ENCODE data around the gene SPEN. TPM values are rescaled to one million over a fixed set of nuclear protein-coding genes. Genes with fewer than 3 reads are reported as not detected.
A peak's percentile ranks its signal among the peaks of the same experiment; 100 is the strongest.

Gene SPEN
- total and polyA plus RNA-seq, 10 of the 15 experiments (the other 5 are each of a cell fraction or from before 2014, with no cell fraction given): 5.2 to 58.7 (median 20.1) TPM

GRCh38 chr1:15810073-15810472, 37.4 kb upstream of the SPEN start:
- Histone ChIP-seq H3K9ac (ENCODE audit: control insufficient read depth, insufficient read depth, low read length) (no peak overlapping the region), H3K4me3 (no peak overlapping the region), H3K4me2 (ENCODE audit: control insufficient read depth, insufficient read depth) (no peak overlapping the region), H3K27ac (ENCODE audit: control insufficient read depth, insufficient read depth) (no peak overlapping the region), H3K4me1 (ENCODE audit: control insufficient read depth, insufficient read depth, low read length) (no peaks in the 10 kb centered on the region), H3K79me2 (ENCODE audit: control insufficient read depth, insufficient read depth, low read length) (no peaks in the 10 kb centered on the region), H2AFZ (ENCODE audit: control insufficient read depth, low read depth, low read length) (no peak overlapping the region), H3K9me3 (replicated peaks; ENCODE audit: control insufficient read depth, insufficient read depth, low read length) (no peaks in the 10 kb centered on the region), H3K27me3 (replicated peaks in 1 of 2; ENCODE audit: control insufficient read depth in 2 of 2, insufficient read depth in 2 of 2, low read length in 1 of 2) (no peaks in the 10 kb centered on the region), H4K20me1 (ENCODE audit: control insufficient read depth, insufficient read depth) (no peaks in the 10 kb centered on the region), H3K36me3 (ENCODE audit: control insufficient read depth in 2 of 2, insufficient read depth in 2 of 2, low read length in 1 of 2) (no peaks in the 10 kb centered on the region)
- FAIRE-seq: no peak
- POLR2A ChIA-PET: interaction anchor here (0.6 kb wide), 1 partner anchor 9 kb away, joined by 4 read pairs; no protein-coding TSS in a partner anchor
- in situ Hi-C loops (cut with MboI) (no loop called here), intact Hi-C loops (cut with micrococcal nuclease; ENCODE audit: unreplicated experiment) (loop anchor here (10.0 kb wide), 1 partner anchor 105 kb away; no protein-coding TSS in a partner anchor)
- SMC1A ChIA-PET (ENCODE audit: uncharacterized antibody, unreplicated experiment): no interaction called here
- 0% methylated on average over 1 of the region's 1 CpG for WGBS (ENCODE audit: insufficient coverage, insufficient replicate concordance, low lambda C conversion rate, missing lambda C conversion rate)
- DNase-seq (ENCODE audit: low read depth, low spot score): no peak
- no peak for TF ChIP-seq RELB (IDR thresholded peaks at IDR 0.05; ENCODE audit: low read depth)
- TF ChIP-seq TBL1XR1 (IDR thresholded peaks at IDR 0.05; ENCODE audit: low read depth, low read length): no peak
- no peak for TF ChIP-seq STAT3 (IDR thresholded peaks at IDR 0.05; ENCODE audit: low read depth, low read length)
- BruUV-seq (replicated peaks): no TSS peak
- RAD21 ChIA-PET (ENCODE audit: unreplicated experiment): no interaction called here
- CTCF ChIA-PET: interaction anchor here (0.8 kb wide), 1 partner anchor 197 kb away, joined by 3 read pairs; no protein-coding TSS in a partner anchor
- no peak for ATAC-seq

GRCh38 chr1:15816674-15817073, 30.8 kb upstream of the SPEN start:
- POLR2A ChIA-PET: interaction anchor here (0.6 to 2.1 kb wide), 5 partner anchors 9 to 191 kb away, joined by 3 to 11 read pairs (median 3); partner anchors contain the start of gene ZBTB17
- in situ Hi-C loops (cut with MboI): no loop called here
- SMC1A ChIA-PET (ENCODE audit: uncharacterized antibody, unreplicated experiment): interaction anchor here (0.8 to 5.5 kb wide), 9 partner anchors 16 to 191 kb away, joined by 3 to 57 read pairs (median 12); no protein-coding TSS in a partner anchor
- H3K79me2 ChIP-seq (ENCODE audit: control insufficient read depth, insufficient read depth, low read length): no peaks in the 10 kb centered on the region
- 21% methylated on average over 5 of the region's 5 CpGs for WGBS (ENCODE audit: insufficient coverage, insufficient replicate concordance, low lambda C conversion rate, missing lambda C conversion rate)
- H3K4me2 ChIP-seq (ENCODE audit: control insufficient read depth, insufficient read depth): no peak overlapping the region
- FAIRE-seq (no peak), ATAC-seq (peak; percentile 29), DNase-seq (ENCODE audit: low read depth, low spot score) (no peak)
- no peak overlapping the region for H3K9ac ChIP-seq (ENCODE audit: control insufficient read depth, insufficient read depth, low read length)
- H3K27ac ChIP-seq (ENCODE audit: control insufficient read depth, insufficient read depth): no peak overlapping the region
- CTCF ChIA-PET: interaction anchor here (1.3 to 4.8 kb wide), 16 partner anchors 14 to 190 kb away, joined by 3 to 54 read pairs (median 17); partner anchors contain the start of genes SPEN and ZBTB17
- no peaks in the 10 kb centered on the region for H3K4me1 ChIP-seq (ENCODE audit: control insufficient read depth, insufficient read depth, low read length)
- no peak overlapping the region for H3K4me3 ChIP-seq
- RAD21 ChIA-PET (ENCODE audit: unreplicated experiment): interaction anchor here (0.7 to 4.1 kb wide), 8 partner anchors 14 to 191 kb away, joined by 3 to 35 read pairs (median 10); no protein-coding TSS in a partner anchor
- BruUV-seq (replicated peaks): no TSS peak
- H4K20me1 ChIP-seq (ENCODE audit: control insufficient read depth, insufficient read depth): no peaks in the 10 kb centered on the region
- H2AFZ ChIP-seq (ENCODE audit: control insufficient read depth, low read depth, low read length): no peak overlapping the region
- H3K9me3 ChIP-seq (replicated peaks; ENCODE audit: control insufficient read depth, insufficient read depth, low read length): no peaks in the 10 kb centered on the region
- H3K36me3 ChIP-seq (ENCODE audit: control insufficient read depth in 2 of 2, insufficient read depth in 2 of 2, low read length in 1 of 2): no peaks in the 10 kb centered on the region
- no peaks in the 10 kb centered on the region for H3K27me3 ChIP-seq (replicated peaks in 1 of 2; ENCODE audit: control insufficient read depth in 2 of 2, insufficient read depth in 2 of 2, low read length in 1 of 2)
- intact Hi-C loops (cut with micrococcal nuclease; ENCODE audit: unreplicated experiment): loop anchor here (5.0 to 10.0 kb wide), 2 partner anchors 66 to 98 kb away; no protein-coding TSS in a partner anchor
- TF ChIP-seq IKZF1 (conservative IDR thresholded peaks at IDR 0.05) (no peak), STAT3 (IDR thresholded peaks at IDR 0.05; ENCODE audit: low read depth, low read length) (no peak), ATF3 (IDR thresholded peaks at IDR 0.05; ENCODE audit: borderline replicate concordance, extremely low read depth, low read depth, low read length) (no peak), NFYB (IDR thresholded peaks at IDR 0.05; ENCODE audit: insufficient read depth, low read depth, low read length) (no peak), JUNB (IDR thresholded peaks at IDR 0.05) (no peak), NKRF (conservative IDR thresholded peaks at IDR 0.05) (no peak), E4F1 (IDR thresholded peaks at IDR 0.05; ENCODE audit: borderline replicate concordance, partially characterized antibody) (no peak)
